GM12892 (cell line): ENCODE data around the gene VN1R2.
"Not testable (repeated sequence)": the region's sequence is repeated elsewhere in the genome, so short reads cannot be mapped to it uniquely, and the experiment has no call there.

Source experiments
- POLR2AphosphoS5 ChIP-seq: IDR thresholded peaks from 2 replicates; pipeline ENCODE4 v1.6.1; 2011; ENCODE audit warnings: low read depth, low read length, control low read depth
- TAF1 ChIP-seq: IDR thresholded peaks from 2 replicates; pipeline ENCODE4 v1.6.1; 2011; ENCODE audit warnings: low read depth, mild to moderate bottlenecking, control low read depth, low read length, borderline replicate concordance

DNA sequence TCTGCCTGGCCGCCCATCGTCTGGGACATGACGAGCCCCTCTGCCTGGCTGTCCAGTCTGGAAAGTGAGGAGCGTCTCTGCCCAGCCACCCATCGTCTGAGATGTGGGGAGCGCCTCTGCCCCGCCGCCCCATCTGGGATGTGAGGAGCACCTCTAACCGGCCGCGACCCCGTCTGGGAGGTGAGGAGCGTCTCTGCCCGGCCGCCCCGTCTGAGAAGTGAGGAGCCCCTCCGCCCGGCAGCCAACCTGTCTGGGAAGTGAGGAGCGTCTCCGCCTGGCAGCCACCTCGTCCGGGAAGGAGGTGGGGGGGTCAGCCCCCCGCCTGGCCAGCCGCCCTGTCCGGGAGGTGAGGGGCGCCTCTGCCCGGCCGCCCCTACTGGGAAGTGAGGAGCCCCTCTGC lies 35.4 kb upstream of the VN1R2 start:
- TF ChIP-seq POLR2AphosphoS5, TAF1: not testable (repeated sequence)
